CD1c-positive myeloid dendritic cell (primary cell): ENCODE data around the gene LUC7L3.
"Not testable (repeated sequence)": the region's sequence is repeated elsewhere in the genome, so short reads cannot be mapped to it uniquely, and the experiment has no call there.

ENCODE experiments used
- DNase-seq: peaks from one replicate; pipeline ENCODE4 v3.0.0-alpha.2; 2016; ENCODE audit errors: extremely low spot score

Gene LUC7L3

GRCh38 chr17:50710025-50710424, 9.4 kb upstream of the LUC7L3 start:
- no peak for DNase-seq

- DNase-seq = no peak
These were observed 8.8 kb upstream of the LUC7L3 start for GRCh38 chr17:50710650-50711049.

- no peak for DNase-seq
These were observed 6.8 kb upstream of the LUC7L3 start for GRCh38 chr17:50712641-50713040.

GRCh38 chr17:50715471-50715870, 3.9 kb upstream of the LUC7L3 start:
- DNase-seq = no peak

- DNase-seq = no peak
These were observed 756 bp downstream of the LUC7L3 start for GRCh38 chr17:50719924-50720794.

GRCh38 chr17:50721194-50722010, 2.0 kb downstream of the LUC7L3 start:
- DNase-seq = peak; percentile 28

- DNase-seq = no peak
These were observed 3.3 kb downstream of the LUC7L3 start for GRCh38 chr17:50722746-50723145.

GRCh38 chr17:50724622-50725021, 5.2 kb downstream of the LUC7L3 start:
- DNase-seq = not testable (repeated sequence)

GRCh38 chr17:50725769-50726655, 6.6 kb downstream of the LUC7L3 start:
- DNase-seq = no peak

GRCh38 chr17:50728112-50728429, 8.7 kb downstream of the LUC7L3 start:
- no peak for DNase-seq

GRCh38 chr17:50728881-50729765, 9.7 kb downstream of the LUC7L3 start:
- peak; percentile 14 for DNase-seq

- no peak for DNase-seq
These were observed 12.4 kb downstream of the LUC7L3 start for GRCh38 chr17:50731575-50732460.

GRCh38 chr17:50735287-50735686, 15.9 kb downstream of the LUC7L3 start:
- DNase-seq = no peak

- DNase-seq = no peak
These were observed 17.8 kb downstream of the LUC7L3 start for GRCh38 chr17:50737118-50737698.

GRCh38 chr17:50739098-50739497, 19.7 kb downstream of the LUC7L3 start:
- DNase-seq = no peak

- no peak for DNase-seq
These were observed 26.2 kb downstream of the LUC7L3 start for GRCh38 chr17:50745631-50746030.

- DNase-seq = no peak
These were observed 29.8 kb downstream of the LUC7L3 start for GRCh38 chr17:50749245-50749644.

GRCh38 chr17:50754521-50754920, 35.1 kb downstream of the LUC7L3 start:
- no peak for DNase-seq

GRCh38 chr17:50758524-50758923, 39.1 kb downstream of the LUC7L3 start:
- DNase-seq = no peak
